Subcutaneous abdominal adipose tissue (tissue), 5 donors: ENCODE data around the gene MOXD1.

Source experiments
- H3K27ac ChIP-seq: one replicate; pipeline ENCODE4 v1.7.0; 2013; ENCODE audit warnings: low read depth, mild to moderate bottlenecking, inconsistent platforms, low read length, moderate library complexity
- H3K27me3 ChIP-seq, 5 donors: one replicate each; pipeline ENCODE4 v1.7.0; 2013; ENCODE audit warnings: low read length in 5 of 5, inconsistent platforms in 1 of 5; ENCODE audit not compliant: control insufficient read depth in 5 of 5, insufficient read depth in 4 of 5
- H3K36me3 ChIP-seq, 5 donors: one replicate each; pipeline ENCODE4 v1.7.0; 2013; ENCODE audit warnings: low read length in 5 of 5; ENCODE audit not compliant: control insufficient read depth in 5 of 5, insufficient read depth in 5 of 5
- H3K4me1 ChIP-seq, 5 donors: one replicate each; pipeline ENCODE4 v1.7.0; 2013; ENCODE audit warnings: low read length in 5 of 5, mild to moderate bottlenecking in 3 of 5, moderate library complexity in 1 of 5; ENCODE audit not compliant: control insufficient read depth in 5 of 5, insufficient read depth in 5 of 5
- H3K4me3 ChIP-seq, 5 donors: one replicate each; pipeline ENCODE4 v1.7.0; 2013; ENCODE audit warnings: low read length in 5 of 5, low read depth in 1 of 5
- H3K9ac ChIP-seq, 5 donors: one replicate each; pipeline ENCODE4 v1.7.0; 2013; ENCODE audit warnings: low read length in 5 of 5, mild to moderate bottlenecking in 4 of 5, moderate library complexity in 3 of 5
- H3K9me3 ChIP-seq, 5 donors: one replicate each; pipeline ENCODE4 v1.7.0; 2013; ENCODE audit warnings: low read length in 5 of 5; ENCODE audit not compliant: control insufficient read depth in 5 of 5
- donor health status: healthy.
- donor health status: healthy.
- donor health status: healthy.
- donor health status: healthy.
- donor health status: healthy.

MOXD1 gene

DNA sequence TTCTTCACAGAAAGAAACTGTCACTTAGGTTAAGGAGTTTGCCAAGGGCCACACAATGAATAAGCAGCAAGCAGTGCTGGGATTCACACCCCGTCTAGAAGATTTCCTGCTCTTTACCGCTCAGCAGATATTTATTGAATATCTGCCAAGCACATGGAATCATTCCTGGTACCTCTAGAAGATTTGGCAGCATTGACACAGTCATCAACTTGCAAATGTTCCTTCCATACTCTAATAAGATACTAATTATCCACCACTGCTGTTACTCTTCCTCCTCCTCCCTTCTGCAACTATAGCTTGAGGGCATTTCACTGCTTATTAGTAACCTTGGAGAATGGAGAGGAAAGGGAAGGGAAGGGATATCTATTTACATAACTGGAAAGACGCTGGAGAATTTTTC is 13.0 kb downstream of the MOXD1 start:
- H3K27me3 ChIP-seq, result peaks cover 0 to 4% (median 0%) of the 10 kb centered on the region in 5 donors
- H3K4me1 ChIP-seq, result no peaks in the 10 kb centered on the region
- no peak overlapping the region for H3K4me3 ChIP-seq
- H3K9ac ChIP-seq, result no peak overlapping the region
- H3K9me3 ChIP-seq, result no peaks in the 10 kb centered on the region
- H3K27ac ChIP-seq, result no peak overlapping the region
- no peaks in the 10 kb centered on the region for H3K36me3 ChIP-seq

DNA sequence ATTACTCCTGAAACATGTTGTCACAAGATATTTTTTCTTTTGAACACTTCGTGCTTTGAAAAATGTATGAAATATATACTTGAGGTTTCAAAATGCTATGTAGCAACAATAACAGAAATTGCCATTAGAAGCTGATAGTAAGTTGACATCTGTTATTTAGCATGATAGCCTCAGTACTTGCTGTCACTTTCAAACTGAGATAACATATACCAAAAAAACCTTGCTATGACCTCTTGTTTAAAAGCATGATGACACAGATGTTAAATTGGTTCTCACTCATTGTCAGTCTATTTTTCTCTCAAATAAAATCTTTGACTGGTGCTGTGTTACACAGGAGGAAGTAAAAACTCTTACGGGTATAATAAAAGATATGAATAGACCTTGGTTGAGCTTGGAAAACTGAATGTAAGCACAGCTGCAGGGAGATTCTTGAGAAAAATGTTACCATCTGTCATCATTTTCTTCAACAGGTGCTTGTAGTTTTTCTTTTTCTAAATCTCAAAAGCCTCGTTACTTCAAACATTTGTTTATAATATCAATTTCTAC is 18.6 kb downstream of the MOXD1 start:
- no peak overlapping the region for H3K27ac ChIP-seq
- H3K4me1 ChIP-seq, result no peaks in the 10 kb centered on the region
- H3K4me3 ChIP-seq, result no peak overlapping the region
- H3K36me3 ChIP-seq, result no peaks in the 10 kb centered on the region
- H3K9me3 ChIP-seq, result peaks cover 0 to 4% (median 0%) of the 10 kb centered on the region in 5 donors
- no peaks in the 10 kb centered on the region for H3K27me3 ChIP-seq
- no peak overlapping the region for H3K9ac ChIP-seq

DNA sequence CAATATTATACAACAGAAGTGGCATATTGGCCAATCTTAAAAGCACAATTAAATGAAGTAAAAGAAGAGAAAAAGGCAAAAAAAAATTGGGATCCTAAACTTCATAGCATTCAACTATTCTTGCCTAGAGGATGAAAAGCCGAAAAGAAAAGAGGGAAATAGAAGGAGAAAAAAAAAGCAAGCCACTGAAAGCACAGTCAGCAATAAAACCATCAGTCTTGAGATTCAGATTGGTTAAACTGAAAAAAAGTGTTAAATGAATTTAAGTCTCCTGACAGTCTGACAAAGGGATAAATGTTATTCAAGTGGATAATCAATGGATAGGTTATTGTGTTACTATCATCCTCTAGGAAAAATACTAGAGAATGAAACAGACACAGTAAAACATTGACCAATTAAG is 19.9 kb downstream of the MOXD1 start:
- no peak overlapping the region for H3K27ac ChIP-seq
- peaks cover 0 to 4% (median 0%) of the 10 kb centered on the region in 5 donors for H3K9me3 ChIP-seq
- no peaks in the 10 kb centered on the region for H3K4me1 ChIP-seq
- H3K27me3 ChIP-seq, result no peaks in the 10 kb centered on the region
- no peak overlapping the region for H3K9ac ChIP-seq
- no peak overlapping the region for H3K4me3 ChIP-seq
- H3K36me3 ChIP-seq, result no peaks in the 10 kb centered on the region

DNA sequence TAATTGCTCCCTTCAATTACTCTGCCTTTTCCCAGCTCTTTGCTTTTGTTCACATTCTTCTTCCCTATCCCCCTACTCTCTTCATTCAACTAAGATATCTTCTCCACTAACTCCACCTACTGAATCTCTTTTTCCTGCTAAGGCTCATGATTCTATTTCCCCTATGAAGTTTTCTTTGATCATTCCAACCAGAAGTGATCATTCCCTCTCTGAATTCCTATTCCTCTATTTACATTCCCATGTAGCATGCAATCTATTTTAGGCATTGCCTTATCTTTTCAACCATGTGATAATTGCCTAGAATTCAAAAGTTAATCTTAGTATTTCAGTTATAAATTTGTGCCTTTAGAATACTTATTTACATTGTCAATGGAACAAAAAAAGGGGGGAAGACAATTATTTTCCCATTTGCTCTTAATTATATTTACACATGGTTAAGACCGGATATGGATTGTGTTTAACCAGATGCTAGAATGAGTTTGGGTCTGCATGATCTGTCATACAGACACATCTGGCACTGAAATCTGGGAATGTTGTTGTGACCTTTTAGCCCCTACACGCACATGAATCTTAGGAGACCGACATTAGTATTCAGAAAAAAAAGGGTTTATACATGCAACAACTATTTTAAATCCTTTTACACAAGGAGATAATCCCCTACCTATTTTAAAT is 20.8 kb downstream of the MOXD1 start:
- no peaks in the 10 kb centered on the region for H3K27me3 ChIP-seq
- no peaks in the 10 kb centered on the region for H3K4me1 ChIP-seq
- H3K4me3 ChIP-seq, result no peak overlapping the region
- peaks cover 0 to 4% (median 0%) of the 10 kb centered on the region in 5 donors for H3K9me3 ChIP-seq
- H3K36me3 ChIP-seq, result no peaks in the 10 kb centered on the region
- no peak overlapping the region for H3K9ac ChIP-seq
- H3K27ac ChIP-seq, result no peak overlapping the region

DNA sequence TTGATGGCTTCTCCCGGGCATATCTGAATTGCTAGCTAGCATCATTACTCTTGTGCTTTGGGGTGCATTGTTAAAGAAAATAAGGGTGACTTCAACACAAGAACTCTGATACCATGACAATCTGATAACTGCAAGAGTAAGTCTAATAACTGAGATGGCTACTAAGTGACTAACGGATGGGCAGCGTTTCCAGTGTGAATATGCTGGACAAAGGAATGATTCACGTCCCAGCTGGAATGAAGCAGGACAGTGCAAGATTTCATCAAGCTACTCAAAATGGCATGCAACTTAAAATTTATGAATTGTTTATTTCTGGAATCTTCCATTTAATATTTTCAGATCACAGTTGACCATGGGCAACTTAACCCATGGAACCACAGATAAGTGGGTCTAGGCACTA is 31.7 kb downstream of the MOXD1 start:
- H3K4me3 ChIP-seq, result no peak overlapping the region
- H3K9ac ChIP-seq, result no peak overlapping the region
- no peaks in the 10 kb centered on the region for H3K27me3 ChIP-seq
- H3K36me3 ChIP-seq, result no peaks in the 10 kb centered on the region
- no peak overlapping the region for H3K27ac ChIP-seq
- H3K4me1 ChIP-seq, result no peaks in the 10 kb centered on the region
- no peaks in the 10 kb centered on the region for H3K9me3 ChIP-seq

DNA sequence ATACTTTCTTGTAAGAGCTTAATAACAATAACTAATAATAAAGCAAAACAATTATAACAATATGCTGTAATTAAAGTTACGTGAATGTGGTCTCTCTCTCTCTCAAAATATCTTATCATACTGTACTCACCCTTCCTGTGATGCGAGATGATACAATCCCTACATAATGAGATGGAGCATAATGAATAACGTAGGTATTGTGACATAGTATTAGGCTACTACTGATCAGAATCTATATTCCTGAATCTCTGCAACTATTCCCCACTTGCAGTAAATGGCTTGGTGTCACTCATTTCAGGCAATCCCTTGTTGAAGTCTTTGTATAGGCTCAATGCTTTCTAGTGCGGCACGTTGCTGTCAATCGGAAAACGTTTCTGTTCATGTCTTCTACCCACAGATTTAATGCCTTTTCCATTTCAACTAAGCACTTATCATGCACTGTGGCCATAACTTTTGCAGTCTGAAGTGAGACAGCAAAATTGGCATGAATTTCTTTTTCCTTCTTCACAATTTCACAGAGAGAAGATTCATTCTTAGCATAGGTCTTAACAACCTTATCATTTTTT is 32.3 kb downstream of the MOXD1 start:
- Histone ChIP-seq H3K36me3 (no peaks in the 10 kb centered on the region), H3K27me3 (no peaks in the 10 kb centered on the region), H3K4me1 (no peaks in the 10 kb centered on the region), H3K4me3 (no peak overlapping the region), H3K9ac (no peak overlapping the region), H3K9me3 (no peaks in the 10 kb centered on the region), H3K27ac (no peak overlapping the region)

DNA sequence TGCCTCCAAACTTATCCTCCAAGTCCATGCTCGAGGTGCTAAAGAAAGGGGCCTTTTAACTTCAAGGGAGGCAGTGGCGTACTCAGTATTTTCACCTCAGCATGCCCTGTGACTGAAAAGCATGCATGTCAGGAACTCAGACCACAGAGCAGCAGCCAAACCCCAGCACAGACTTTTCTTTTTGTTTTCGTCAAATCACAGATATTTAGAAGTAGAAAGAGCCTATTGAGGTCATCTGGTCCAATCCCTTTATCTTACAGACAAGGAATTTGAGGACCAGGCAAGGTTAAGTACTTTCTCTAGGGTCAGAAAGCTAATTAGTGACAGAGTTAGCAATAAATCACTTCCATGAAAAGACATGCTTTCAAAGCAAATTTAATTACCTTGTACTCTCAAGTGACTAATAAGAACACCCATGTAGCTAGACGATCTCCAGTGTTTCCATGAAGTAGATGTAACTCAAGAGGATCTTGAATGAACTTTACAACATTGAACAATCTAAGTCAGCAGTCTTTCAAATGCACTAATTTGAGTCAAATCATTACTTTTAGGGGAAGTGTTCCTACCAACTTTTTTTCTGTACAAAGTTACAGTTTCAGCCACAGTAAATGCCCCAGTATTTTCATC is 35.9 kb downstream of the MOXD1 start:
- H3K4me1 ChIP-seq, result no peaks in the 10 kb centered on the region
- H3K27me3 ChIP-seq, result peaks cover 0 to 1% (median 0%) of the 10 kb centered on the region in 5 donors
- no peak overlapping the region for H3K9ac ChIP-seq
- no peak overlapping the region for H3K4me3 ChIP-seq
- H3K36me3 ChIP-seq, result no peaks in the 10 kb centered on the region
- H3K27ac ChIP-seq, result no peak overlapping the region
- H3K9me3 ChIP-seq, result no peaks in the 10 kb centered on the region

DNA sequence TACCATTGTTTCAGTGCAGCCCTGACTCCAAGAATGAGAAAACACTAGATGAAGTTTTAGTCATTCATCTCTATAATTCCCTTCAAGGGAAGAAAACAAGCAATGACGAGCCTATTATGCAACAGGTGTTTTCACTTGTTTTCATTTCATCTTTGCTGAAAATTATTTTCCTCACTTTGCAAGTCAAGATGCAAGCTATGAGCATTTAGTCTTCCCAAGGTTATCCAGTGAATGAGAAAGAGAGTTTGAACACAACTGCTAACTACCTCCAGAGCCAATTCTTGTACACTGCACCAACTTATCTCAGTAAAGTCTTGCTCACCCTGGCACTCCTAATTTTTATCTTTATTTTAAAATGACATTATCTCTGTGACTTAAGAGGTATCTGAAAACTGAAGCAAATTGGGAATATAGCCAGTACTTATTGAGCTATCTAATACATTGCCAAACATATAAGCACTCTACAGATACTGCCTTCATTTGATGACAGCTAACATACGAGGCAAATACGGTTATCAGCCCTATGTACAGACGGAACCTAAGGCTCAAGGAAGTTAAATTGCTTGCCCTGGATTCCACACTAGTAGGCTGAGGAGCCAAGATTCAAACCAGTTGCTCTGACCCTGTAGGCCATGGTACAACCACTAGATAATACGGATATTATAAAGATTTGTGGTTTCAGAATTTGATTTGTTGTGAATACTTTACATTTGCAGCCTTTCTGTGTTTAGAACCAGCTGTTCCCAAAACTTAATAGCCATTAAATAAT is 36.8 kb downstream of the MOXD1 start:
- H3K36me3 ChIP-seq, result no peaks in the 10 kb centered on the region
- H3K27ac ChIP-seq, result no peak overlapping the region
- H3K4me3 ChIP-seq, result no peak overlapping the region
- peaks cover 0 to 2% (median 0%) of the 10 kb centered on the region in 5 donors for H3K27me3 ChIP-seq
- H3K9ac ChIP-seq, result no peak overlapping the region
- H3K4me1 ChIP-seq, result no peaks in the 10 kb centered on the region
- no peaks in the 10 kb centered on the region for H3K9me3 ChIP-seq

DNA sequence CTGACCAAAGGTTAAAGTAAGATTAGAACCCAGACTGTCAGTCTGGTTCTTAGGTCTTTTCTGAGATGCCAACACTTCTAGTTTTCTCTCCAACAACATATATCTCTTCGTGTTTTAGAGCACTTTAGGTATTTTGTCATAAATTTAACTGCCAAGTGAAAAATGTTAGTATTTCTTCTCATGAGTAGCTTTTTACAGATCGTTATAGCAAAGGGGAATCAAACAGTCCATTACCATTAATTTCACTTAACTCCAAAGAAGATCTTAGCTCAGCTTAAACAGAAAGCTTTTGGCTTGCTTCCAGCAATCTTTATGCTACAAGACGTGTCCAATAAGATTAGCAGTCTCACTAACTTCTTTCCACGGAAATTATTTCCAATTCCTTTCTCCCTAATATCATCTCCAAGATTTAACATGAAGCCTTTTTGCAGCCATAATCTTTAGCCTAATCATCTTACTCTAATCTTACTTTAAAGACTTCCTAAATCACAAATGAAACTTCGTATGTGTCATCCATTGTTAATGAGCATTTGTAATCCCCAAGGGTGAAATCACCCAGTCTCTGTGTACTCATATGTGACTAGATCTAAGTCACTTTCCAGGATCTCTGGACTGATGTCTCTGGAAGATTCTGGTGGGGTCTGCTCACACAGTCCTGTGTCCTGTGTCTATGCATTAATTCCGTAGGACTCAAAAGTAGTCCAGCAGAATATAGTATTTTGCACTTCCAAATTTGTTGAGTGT is 38.7 kb downstream of the MOXD1 start:
- Histone ChIP-seq H3K4me3 (no peak overlapping the region), H3K9me3 (no peaks in the 10 kb centered on the region), H3K27me3 (peaks cover 0 to 2% (median 0%) of the 10 kb centered on the region in 5 donors), H3K27ac (no peak overlapping the region), H3K4me1 (no peaks in the 10 kb centered on the region), H3K9ac (no peak overlapping the region), H3K36me3 (no peaks in the 10 kb centered on the region)
